Astrocyte of the cerebellum (primary cell): Measurements from ENCODE around the gene DNAJC7.

Source experiments
- DNase-seq: peaks from one replicate; pipeline ENCODE4 v3.0.0-alpha.2; 2011; ENCODE audit warnings: low read depth
- H3K4me3 ChIP-seq: 2 replicates; pipeline ENCODE4 v1.5.1; 2011; ENCODE audit warnings: mild to moderate bottlenecking, low read depth, low read length, moderate library complexity
- in situ Hi-C: cut with HindIII; loops from 2 replicates; pipeline ENCODE4 v1.10.0; 2017; ENCODE audit warnings: low sequenced_read_pairs
- TF ChIP-seq, protein P1 (sequence below): IDR thresholded peaks from 2 replicates; pipeline ENCODE4 v1.5.1; 2012; ENCODE audit warnings: low read length, low read depth, moderate library complexity, mild to moderate bottlenecking; ENCODE audit errors: missing control alignments

Gene DNAJC7

GRCh38 chr17:42002792-42003301, 14.4 kb downstream of the DNAJC7 start:
- peak; percentile 70 for DNase-seq
- in situ Hi-C loops, result no loop called here
- H3K4me3 ChIP-seq, result no peak overlapping the region
- TF ChIP-seq, protein P1, sequence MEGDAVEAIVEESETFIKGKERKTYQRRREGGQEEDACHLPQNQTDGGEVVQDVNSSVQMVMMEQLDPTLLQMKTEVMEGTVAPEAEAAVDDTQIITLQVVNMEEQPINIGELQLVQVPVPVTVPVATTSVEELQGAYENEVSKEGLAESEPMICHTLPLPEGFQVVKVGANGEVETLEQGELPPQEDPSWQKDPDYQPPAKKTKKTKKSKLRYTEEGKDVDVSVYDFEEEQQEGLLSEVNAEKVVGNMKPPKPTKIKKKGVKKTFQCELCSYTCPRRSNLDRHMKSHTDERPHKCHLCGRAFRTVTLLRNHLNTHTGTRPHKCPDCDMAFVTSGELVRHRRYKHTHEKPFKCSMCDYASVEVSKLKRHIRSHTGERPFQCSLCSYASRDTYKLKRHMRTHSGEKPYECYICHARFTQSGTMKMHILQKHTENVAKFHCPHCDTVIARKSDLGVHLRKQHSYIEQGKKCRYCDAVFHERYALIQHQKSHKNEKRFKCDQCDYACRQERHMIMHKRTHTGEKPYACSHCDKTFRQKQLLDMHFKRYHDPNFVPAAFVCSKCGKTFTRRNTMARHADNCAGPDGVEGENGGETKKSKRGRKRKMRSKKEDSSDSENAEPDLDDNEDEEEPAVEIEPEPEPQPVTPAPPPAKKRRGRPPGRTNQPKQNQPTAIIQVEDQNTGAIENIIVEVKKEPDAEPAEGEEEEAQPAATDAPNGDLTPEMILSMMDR, result no peak

- in situ Hi-C loops, result no loop called here
- TF ChIP-seq, protein P1, result no peak
- DNase-seq, result no peak
- H3K4me3 ChIP-seq, result no peak overlapping the region
Observed at GRCh38 chr17:42002175-42002791, 15.0 kb downstream of the DNAJC7 start.

- no peak overlapping the region for H3K4me3 ChIP-seq
- DNase-seq, result no peak
- in situ Hi-C loops, result no loop called here
- TF ChIP-seq, protein P1, result no peak
Observed at GRCh38 chr17:42001729-42002128, 15.5 kb downstream of the DNAJC7 start.

DNA sequence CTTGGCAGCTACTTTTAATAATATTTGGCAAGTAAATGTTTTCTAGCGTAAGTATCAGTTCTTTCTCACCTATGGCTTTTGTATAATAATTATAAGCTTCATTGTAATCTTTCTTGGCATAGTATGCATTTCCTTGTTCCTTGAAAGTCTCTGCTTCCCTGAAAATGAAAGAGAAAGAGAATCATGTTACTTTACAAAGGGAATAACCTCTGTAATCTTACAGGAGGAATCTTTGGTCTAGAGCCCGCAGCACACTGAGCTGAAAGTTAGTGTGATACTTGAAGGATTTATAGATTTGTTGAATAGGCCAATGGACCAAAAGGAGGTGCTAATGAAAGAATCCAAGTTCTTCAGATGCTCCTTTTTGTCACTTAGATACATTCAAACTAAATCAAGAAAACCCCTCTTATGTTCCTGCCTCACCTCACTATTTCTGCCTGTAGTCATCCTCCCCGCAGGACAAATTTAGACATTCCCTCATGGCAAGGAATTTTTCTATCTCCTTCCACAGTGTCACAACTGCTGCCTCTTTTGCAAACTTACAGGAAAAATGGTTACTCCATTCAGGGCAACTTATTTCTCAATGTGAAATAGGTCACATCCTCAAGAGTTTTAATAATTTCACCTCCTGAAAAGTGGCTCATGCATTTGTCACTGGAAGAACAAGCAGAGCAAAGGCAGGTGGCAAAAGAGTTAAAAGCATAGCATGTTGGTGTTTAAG, 16.7 kb downstream of the DNAJC7 start:
- no peak for DNase-seq
- H3K4me3 ChIP-seq, result no peak overlapping the region
- in situ Hi-C loops, result no loop called here
- TF ChIP-seq, protein P1, result no peak

DNA sequence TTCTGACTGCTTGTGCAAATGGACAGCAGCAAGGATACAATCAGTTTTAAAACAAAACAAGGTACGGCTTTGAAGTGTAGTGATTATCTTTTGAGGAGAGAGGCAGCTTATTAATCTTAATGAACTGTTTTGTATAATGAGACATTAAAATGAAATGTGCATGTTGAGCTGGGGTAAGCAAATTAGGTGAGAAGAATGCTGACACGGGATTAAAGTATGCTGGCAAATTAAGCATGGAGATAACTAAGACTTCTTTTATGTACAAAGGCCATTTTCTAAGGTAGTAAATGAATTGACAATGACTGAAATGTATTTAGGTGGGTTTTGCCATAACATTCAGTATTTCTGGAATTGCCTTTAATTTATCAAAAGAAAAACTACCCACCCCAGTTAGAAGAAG, 18.7 kb downstream of the DNAJC7 start:
- H3K4me3 ChIP-seq, result no peak overlapping the region
- in situ Hi-C loops, result no loop called here
- DNase-seq, result no peak
- TF ChIP-seq, protein P1, result no peak

DNA sequence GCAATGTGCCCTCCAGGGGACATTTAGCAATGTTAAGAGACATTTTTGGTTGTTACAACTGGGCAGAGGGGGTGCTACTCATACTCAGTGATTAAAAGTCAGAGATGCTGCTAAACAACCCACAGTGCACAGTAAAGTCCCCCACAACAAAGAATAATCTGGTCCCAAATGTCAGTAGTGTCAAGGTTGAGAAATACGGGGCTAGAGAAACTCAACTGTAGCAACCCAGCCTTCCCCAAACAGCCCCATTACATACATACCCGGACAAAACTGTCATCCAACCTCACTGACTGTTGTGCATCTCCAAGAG, 20.4 kb downstream of the DNAJC7 start:
- in situ Hi-C loops, result no loop called here
- no peak for DNase-seq
- TF ChIP-seq, protein P1, result no peak
- no peak overlapping the region for H3K4me3 ChIP-seq
